Esophagus muscularis mucosa (tissue), 4 donors: Measurements from ENCODE around the gene TAX1BP1.

ENCODE experiments used
- EP300 ChIP-seq: sonication (generic); formaldehyde crosslinking; IDR thresholded peaks from one replicate; pipeline ENCODE4 v1.6.1; 2017; ENCODE audit warnings: antibody characterized with exemption
- POLR2AphosphoS5 ChIP-seq, 2 donors: sonication (generic); formaldehyde crosslinking; IDR thresholded peaks; one replicate each; pipeline ENCODE4 v1.6.1; 2017; ENCODE audit warnings: antibody characterized with exemption in 2 of 2
- TF ChIP-seq, protein P1 (sequence below), 3 experiments: fragments of 200-600 bp in 2 of 3; fragments of 450-650 bp in 1 of 3; sonication (generic) in 2 of 3; IDR thresholded peaks; one replicate each; pipeline ENCODE4 v1.5.1; 2017 to 2019; ENCODE audit warnings: antibody characterized with exemption in 3 of 3, mild to moderate bottlenecking in 2 of 3, moderate library complexity in 1 of 3

DNA sequence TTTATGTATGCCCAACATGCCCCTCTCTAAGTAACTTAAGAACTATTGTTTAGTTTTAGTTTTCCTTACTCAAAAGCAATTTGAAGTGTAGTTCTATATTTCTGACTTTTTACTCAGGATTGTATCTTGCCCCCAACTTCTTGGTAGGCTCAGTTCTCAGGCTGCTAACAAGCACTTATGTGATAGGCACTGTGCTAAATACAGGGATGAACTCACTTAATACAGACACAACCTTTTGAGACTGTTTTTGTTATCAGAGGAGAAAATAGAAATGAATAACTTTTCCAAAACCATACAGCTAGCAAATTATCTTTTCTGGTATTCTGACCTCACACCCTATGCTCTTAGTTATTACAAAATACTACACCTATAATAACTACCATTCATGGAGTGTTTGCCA, 16.3 kb downstream of the TAX1BP1 start:
- TF ChIP-seq POLR2AphosphoS5 (IDR thresholded peaks at IDR 0.05): no peak
- TF ChIP-seq, protein P1, sequence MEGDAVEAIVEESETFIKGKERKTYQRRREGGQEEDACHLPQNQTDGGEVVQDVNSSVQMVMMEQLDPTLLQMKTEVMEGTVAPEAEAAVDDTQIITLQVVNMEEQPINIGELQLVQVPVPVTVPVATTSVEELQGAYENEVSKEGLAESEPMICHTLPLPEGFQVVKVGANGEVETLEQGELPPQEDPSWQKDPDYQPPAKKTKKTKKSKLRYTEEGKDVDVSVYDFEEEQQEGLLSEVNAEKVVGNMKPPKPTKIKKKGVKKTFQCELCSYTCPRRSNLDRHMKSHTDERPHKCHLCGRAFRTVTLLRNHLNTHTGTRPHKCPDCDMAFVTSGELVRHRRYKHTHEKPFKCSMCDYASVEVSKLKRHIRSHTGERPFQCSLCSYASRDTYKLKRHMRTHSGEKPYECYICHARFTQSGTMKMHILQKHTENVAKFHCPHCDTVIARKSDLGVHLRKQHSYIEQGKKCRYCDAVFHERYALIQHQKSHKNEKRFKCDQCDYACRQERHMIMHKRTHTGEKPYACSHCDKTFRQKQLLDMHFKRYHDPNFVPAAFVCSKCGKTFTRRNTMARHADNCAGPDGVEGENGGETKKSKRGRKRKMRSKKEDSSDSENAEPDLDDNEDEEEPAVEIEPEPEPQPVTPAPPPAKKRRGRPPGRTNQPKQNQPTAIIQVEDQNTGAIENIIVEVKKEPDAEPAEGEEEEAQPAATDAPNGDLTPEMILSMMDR (IDR thresholded peaks at IDR 0.05): no peak
- TF ChIP-seq EP300: no peak
